ENCODE results near the gene GSTO2. TPM values are rescaled to one million over a fixed set of nuclear protein-coding genes. Genes with fewer than 3 reads are reported as not detected.

Gene GSTO2
- total and polyA plus RNA-seq, 2 experiments from 2014 or later = 30.7 to 49.8 TPM

GRCh38 chr10:104322416-104322782 is 53.4 kb downstream of the GSTO2 start:
- Histone ChIP-seq H3K27me3 (ENCODE audit: insufficient read depth) (no peaks in the 10 kb centered on the region), H3K27ac (ENCODE audit: low read depth) (peak overlapping the region; percentile 86; the same call in 1 of the 2 replicates), H3K4me1 (ENCODE audit: insufficient read depth) (peaks cover 59% of the 10 kb centered on the region), H4K20me1 (replicated peaks; ENCODE audit: insufficient read depth) (peaks cover 11% of the 10 kb centered on the region; the same call in 1 of the 2 replicates), H3K79me2 (replicated peaks; ENCODE audit: insufficient read depth) (peaks cover 99% of the 10 kb centered on the region), H2AFZ (no peak overlapping the region), H3K9me2 (ENCODE audit: insufficient read depth) (0 out of 2 replicates have a peak, but pooled peaks cover 2% of the 10 kb centered on the region), H3K36me3 (ENCODE audit: insufficient read depth) (no peaks in the 10 kb centered on the region), H3K4me3 (peak overlapping the region; percentile 26; the same call in 1 of the 2 replicates), H3F3A (replicated peaks; ENCODE audit: low read depth) (no peaks in the 10 kb centered on the region), H3K4me2 (peak overlapping the region; percentile 64)
- Mint-ChIP-seq H3K27me3 (ENCODE audit: insufficient read depth, low read depth, poor library complexity) (peaks cover 14% of the 10 kb centered on the region), H3K27ac (peak overlapping the region; percentile 72; the same call in 1 of the 2 replicates), H3K4me3 (no peak overlapping the region), H3K4me1 (peaks cover 84% of the 10 kb centered on the region), H3K9me3 (no peaks in the 10 kb centered on the region; the same call in 2 of the 3 replicates), H3K36me3 (ENCODE audit: low read depth) (peaks cover 39% of the 10 kb centered on the region)
- no peak for DNase-seq (ENCODE audit: low spot score)
- TF ChIP-seq NANOG (IDR thresholded peaks at IDR 0.05; ENCODE audit: borderline replicate concordance) (no peak), ZNF462 (CRISPR knock-in tag; IDR thresholded peaks at IDR 0.05) (no peak), JUNB (IDR thresholded peaks at IDR 0.05; ENCODE audit: unreplicated experiment) (no peak), ETS1 (IDR thresholded peaks at IDR 0.05) (no peak), POLR2AphosphoS5 (IDR thresholded peaks at IDR 0.05; ENCODE audit: low read depth) (no peak), ZNF331 (CRISPR knock-in tag; IDR thresholded peaks at IDR 0.05; ENCODE audit: low read depth) (no peak), REST (IDR thresholded peaks at IDR 0.05; ENCODE audit: unreplicated experiment) (no peak), ZNF114 (CRISPR knock-in tag; IDR thresholded peaks at IDR 0.05) (no peak), CREB1 (CRISPR knock-in tag; IDR thresholded peaks at IDR 0.05; ENCODE audit: low read depth) (no peak)
- ATAC-seq = no peak; the same call in 2 of the 3 replicates
